K562 (cell line): ENCODE results near the gene DCAF5. TPM values are rescaled to one million over a fixed set of nuclear protein-coding genes. Genes with fewer than 3 reads are reported as not detected.

Source experiments
- ATF4 ChIP-seq: fragments of 450-650 bp; formaldehyde crosslinking; IDR thresholded peaks from 2 replicates; pipeline ENCODE4 v1.4.0; 2022; ENCODE audit warnings: mild to moderate bottlenecking, moderate library complexity
- CHD7 ChIP-seq: fragments of 200-600 bp; sonication (generic); IDR thresholded peaks from one replicate; pipeline ENCODE4 v1.6.1; 2012; ENCODE audit warnings: mild to moderate bottlenecking, low read depth, low read length, inconsistent platforms
- CTBP1 ChIP-seq: fragments of 450-650 bp; IDR thresholded peaks from 2 replicates; pipeline ENCODE4 v1.6.1; 2016; ENCODE audit warnings: borderline replicate concordance
- FOS ChIP-seq: IDR thresholded peaks from 3 replicates; pipeline ENCODE4 v1.6.1; 2011; ENCODE audit not compliant: insufficient read length; ENCODE audit errors: extremely low read depth
- L3MBTL2 ChIP-seq: fragments of 450-650 bp; IDR thresholded peaks from 2 replicates; pipeline ENCODE4 v1.6.1; 2016; ENCODE audit warnings: mild to moderate bottlenecking, moderate library complexity
- MEIS2 ChIP-seq: fragments of 450-650 bp; IDR thresholded peaks from 2 replicates; pipeline ENCODE4 v1.6.1; 2014; ENCODE audit warnings: mild to moderate bottlenecking; ENCODE audit not compliant: partially characterized antibody
- PBX2 ChIP-seq, 2 experiments: IDR thresholded peaks in 1 of 2; conservative IDR thresholded peaks in 1 of 2; 2 replicates each; pipeline ENCODE4 v1.6.1; 2016; ENCODE audit warnings: low read depth in 2 of 2, mild to moderate bottlenecking in 1 of 2, missing compliant biosample characterization in 1 of 2, missing genetic modification characterization in 1 of 2, moderate library complexity in 1 of 2
- POLR2AphosphoS5 ChIP-seq: IDR thresholded peaks from 2 replicates; pipeline ENCODE4 v1.6.1; 2011; ENCODE audit warnings: mild to moderate bottlenecking, low read depth, low read length, moderate library complexity; ENCODE audit not compliant: control insufficient read depth, insufficient read depth
- SMARCA4 ChIP-seq: fragments of 450-650 bp; IDR thresholded peaks from 2 replicates; pipeline ENCODE4 v1.6.1; 2016
- SPI1 ChIP-seq: IDR thresholded peaks from 2 replicates; pipeline ENCODE4 v1.6.1; 2011; ENCODE audit warnings: low read depth, low read length, control low read depth, borderline replicate concordance
- ZNF316 ChIP-seq: fragments of 450-650 bp; IDR thresholded peaks from 2 replicates; pipeline ENCODE4 v1.6.1; 2016
- polyA plus RNA-seq, 8 experiments: library from polyadenylated mRNA; depleted of rRNA in 4 of 8; stranded (reverse) in 5 of 8; unstranded in 3 of 8; fragments of >200 nt; fragmentation: Nextera tagmentation in 2 of 8; fragmentation: Illumina TruSeq in 1 of 8; extraction: Ambion mirVana in 2 of 8; extraction: Trizol in 1 of 8; gene quantifications; 2 replicates each; pipeline versions ENCODE4 v1.2.1 to v1.2.3, GENCODE V29; 2011 to 2014; ENCODE audit warnings: inconsistent platforms in 1 of 8, missing spikeins in 1 of 8
- total RNA-seq, 7 experiments: library from RNA; depleted of rRNA in 6 of 7; stranded (reverse); fragments of >200 nt in 6 of 7; fragmentation: Illumina TruSeq in 2 of 7; extraction: Trizol in 2 of 7; gene quantifications; 2 replicates each; pipeline versions ENCODE4 v1.2.1 to v1.2.3, GENCODE V29; 2011 to 2021; ENCODE audit warnings: low replicate concordance in 1 of 7

The DCAF5 gene
- total and polyA plus RNA-seq, 9 of the 15 experiments (the other 6 are each of a cell fraction or from before 2014, with no cell fraction given), result 5.6 to 24.1 (median 12.7) TPM

GRCh38 chr14:69133206-69134125 is 19.5 kb downstream of the DCAF5 start (continued):
- TF ChIP-seq CHD7, result no peak
- peak; percentile 66 for TF ChIP-seq MEIS2
- peak; percentile 68; the same call in 1 of the 2 replicates for TF ChIP-seq SMARCA4
- no peak for TF ChIP-seq POLR2AphosphoS5
- peak; percentile 60; the same call in 1 of the 2 replicates for TF ChIP-seq CTBP1
- TF ChIP-seq SPI1, result peak; percentile 66; the same call in 1 of the 2 replicates
- peak; percentile 72 for TF ChIP-seq ZNF316
- TF ChIP-seq ATF4 (CRISPR knock-in tag), result peak; percentile 86
- no peak for TF ChIP-seq PBX2 (CRISPR knock-in tag; IDR thresholded peaks at IDR 0.05; ENCODE audit: low read depth)
- TF ChIP-seq PBX2 (tag; conservative IDR thresholded peaks at IDR 0.05; ENCODE audit: low read depth), result peak; percentile 38; the same call in 1 of the 2 replicates
- 0 out of 2 replicates have a peak, but pooled peaks have one; percentile 40 for TF ChIP-seq L3MBTL2
- peak; percentile 20 for TF ChIP-seq FOS
